DMS53 (cell line): ENCODE measurements around the gene ZNRF1.
"Not testable (repeated sequence)": the region's sequence is repeated elsewhere in the genome, so short reads cannot be mapped to it uniquely, and the experiment has no call there.

Experiments used
- DNase-seq: peaks from one replicate; lab custom pipeline; 2025; lab: John Stamatoyannopoulos, UW

The ZNRF1 gene

DNA sequence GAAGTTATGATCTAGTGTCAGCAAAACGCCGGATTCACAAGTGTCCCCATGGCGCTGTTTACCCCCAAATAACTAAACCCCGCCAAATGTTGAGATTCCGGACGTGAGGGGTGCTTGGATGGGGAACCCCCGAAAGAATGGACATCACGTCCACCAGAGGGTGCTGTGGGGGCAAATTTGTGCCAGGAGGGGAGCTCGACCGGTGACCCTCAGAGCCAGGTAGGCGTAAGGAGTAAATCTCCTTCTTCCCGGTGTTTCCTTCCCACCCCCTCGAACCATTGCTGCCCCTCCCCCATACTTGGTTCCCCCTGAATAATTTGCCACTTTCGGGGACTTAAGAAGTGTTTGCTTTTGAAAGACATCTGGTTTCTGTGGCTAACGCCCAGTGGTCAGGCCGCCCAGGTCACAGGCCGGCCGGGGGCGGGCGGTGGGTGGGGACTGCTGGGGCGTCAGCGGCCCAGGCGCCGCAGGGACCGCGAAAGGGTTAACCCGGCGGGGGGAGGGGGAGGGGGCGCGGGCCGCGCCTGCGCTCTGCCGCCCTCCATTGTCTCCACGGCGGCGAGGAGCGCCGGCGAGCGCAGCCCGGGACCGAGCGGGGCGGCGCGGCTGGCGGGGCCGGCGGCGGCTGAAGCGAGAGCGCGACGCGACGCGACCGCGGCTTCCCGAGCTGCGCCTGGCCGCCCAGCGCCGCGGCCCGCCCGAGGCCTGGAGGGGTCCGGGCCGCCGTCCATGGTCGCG lies at the start of gene ZNRF1:
Gene ZNRF1 (plus strand): TSS at position 544 of the 738 bp plus-strand sequence. CDS start 648 bp downstream, outside the sequence.
- peak; percentile 92 for DNase-seq

DNA sequence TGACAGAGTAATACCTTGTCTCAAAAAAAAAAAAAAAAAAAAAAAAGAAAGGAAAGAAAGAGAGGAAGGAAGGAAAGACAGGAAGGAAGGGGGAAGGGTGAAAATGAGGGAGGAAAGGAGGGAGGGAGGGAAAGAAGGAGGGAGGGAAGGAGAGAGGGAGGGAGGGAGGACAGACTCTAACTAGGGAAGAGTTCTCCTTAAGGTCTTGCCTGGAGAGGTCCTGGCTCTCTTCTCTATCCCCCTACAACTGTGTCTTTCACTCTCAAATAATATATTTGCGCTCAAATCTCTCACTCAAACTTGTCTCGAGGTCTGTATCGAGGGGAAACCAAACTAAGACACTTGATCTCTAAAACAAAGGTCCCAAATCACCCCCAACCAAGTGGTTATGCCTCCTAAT lies 49.5 kb upstream of the ZNRF1 start:
- no peak for DNase-seq

DNA sequence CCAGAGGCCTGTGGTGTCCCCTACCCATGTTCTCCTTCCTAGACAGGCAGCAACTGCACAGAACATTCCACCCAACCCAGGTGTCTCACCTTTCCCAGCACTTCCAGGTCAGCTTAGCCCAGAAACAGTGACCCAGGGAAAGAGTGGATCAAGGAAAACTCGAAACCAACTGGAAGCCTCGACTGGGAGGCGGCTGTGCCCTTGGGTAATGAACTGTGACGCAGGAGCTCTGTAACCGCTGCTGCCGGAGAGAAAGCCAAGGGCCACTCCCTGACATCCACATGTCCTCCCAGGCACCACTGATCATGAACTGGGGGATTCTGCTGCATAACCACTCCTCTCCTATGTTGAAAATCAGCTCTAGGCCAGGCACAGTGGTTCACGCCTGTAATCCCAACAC lies 48.3 kb upstream of the ZNRF1 start:
- DNase-seq: no peak

DNA sequence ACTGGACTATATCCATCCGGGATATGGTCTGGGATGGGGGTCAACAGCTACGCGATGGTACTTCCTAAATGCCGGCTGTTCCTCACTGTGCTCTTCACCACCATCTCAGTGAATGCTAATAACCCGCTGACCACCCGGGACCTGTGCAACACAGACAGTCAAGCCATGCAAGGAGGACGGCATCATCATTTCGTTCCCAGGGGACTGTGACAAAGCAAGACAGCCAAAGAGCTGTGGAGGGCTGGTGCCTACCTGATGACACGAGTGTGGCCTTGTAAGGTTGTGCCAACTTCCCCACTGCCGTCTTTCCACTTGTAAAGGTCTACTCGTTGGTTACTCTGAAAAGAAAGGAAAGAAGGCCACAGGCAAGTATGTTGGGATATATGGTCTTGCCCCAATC lies 47.6 kb upstream of the ZNRF1 start:
- no peak for DNase-seq

DNA sequence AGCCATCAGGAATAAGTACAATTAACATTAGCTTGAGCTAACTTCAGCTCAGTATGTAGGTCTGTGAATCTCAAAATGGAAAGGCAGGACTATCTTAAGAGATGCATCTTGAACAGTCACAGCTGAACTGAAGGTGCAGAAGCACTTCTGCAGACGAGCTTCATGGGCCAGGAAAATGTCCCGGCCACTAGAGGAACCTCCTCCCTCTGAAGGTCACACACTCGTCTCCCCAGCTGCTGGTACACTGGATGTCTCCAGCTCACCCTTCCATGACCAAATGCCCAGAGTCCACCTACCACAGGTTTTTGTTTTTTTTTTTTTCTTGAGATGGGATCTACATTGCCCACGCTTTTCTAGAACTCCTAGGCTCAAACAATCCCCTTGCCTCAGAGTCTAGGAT lies 47.1 kb upstream of the ZNRF1 start:
- no peak for DNase-seq

DNA sequence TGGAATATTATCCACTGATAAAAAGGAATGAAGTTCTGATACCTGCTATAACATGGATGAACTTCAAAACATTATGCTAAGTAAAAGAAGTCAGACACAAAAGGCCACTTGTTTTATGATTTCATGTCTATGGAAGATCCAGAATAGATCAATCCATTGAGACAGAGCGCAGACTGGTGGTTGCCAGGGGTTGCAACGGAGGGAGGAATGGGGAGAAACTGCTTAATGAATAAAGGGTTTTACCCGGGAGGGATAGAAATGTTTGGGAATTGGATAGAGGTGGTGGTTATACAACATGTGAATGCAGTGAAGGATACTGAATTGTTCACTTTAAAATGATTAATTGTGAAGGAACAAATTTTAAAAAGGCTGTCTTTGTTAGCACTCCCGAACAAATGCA lies 44.1 kb upstream of the ZNRF1 start:
- no peak for DNase-seq

DNA sequence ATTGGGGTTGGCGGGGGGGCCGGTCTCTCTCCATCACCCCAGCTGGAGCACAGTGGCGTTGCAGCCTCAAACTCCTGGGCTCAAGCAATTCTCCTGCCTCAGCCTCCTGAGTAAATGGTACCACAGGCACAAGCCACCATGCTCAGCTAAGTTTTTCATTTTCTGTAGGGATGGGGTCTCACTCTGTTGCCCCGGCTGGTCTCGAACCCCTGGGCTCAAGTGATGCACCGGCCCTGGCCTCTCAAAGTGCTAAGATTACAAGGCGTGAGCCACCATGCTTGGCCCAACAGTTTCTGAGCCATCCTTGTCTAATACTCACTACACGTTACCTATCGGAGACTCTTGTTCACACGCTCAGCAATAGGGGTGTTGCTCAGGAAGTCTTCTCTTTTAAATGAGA lies 25.5 kb upstream of the ZNRF1 start:
- no peak for DNase-seq

DNA sequence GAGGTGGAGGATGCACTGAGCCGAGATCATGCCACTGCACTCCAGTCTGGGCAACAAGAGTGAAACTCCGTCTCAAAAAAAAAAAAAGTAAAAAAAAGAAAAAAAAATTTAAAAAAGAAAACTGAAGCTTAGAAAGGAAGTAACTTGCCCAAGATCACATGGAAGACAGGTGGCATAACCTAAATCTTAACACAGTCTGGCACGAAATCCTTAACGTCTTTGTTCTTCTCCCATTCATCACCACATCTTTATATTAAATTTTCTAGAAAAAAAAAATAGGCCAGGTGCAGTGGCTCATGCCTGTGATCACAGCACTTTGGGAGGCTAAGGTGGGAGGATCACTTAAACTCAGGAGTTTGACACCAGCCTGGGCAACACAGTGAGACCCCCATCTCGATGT lies 23.2 kb upstream of the ZNRF1 start:
- no peak for DNase-seq

DNA sequence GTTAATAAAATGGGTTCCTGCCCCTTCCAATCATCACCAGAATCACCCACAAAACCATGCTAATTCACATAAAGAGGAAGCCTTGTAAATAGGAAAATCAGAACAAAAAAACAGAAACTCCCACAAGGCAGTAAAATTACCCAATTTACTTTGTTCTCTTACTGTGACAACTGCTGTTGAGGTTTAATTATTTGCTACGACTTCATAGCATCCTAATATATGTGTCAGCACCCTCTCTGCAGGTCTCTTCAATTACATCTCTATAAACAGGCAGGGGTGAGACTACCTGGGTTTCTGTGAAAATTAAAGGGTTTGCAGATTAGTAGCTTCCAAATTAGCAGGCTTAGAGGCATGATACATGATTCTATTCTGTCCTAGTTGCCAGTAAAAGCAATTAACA lies 16.6 kb upstream of the ZNRF1 start:
- DNase-seq: no peak

DNA sequence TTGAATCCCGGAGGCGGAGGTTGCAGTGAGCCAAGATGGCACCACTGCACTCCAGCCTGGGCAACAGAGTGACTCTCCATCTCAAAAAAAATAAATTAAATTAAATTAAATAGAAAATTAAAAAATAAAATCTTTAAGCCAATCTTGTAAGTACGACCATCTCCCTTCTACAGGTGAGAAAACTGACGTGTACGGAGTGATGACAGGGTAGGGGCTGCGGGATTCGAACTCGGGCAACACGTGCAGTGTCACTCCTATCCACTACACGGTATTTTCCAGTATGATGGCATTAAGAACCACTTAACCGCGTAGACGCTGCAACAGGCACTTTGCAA lies 14.7 kb upstream of the ZNRF1 start:
- DNase-seq: no peak

DNA sequence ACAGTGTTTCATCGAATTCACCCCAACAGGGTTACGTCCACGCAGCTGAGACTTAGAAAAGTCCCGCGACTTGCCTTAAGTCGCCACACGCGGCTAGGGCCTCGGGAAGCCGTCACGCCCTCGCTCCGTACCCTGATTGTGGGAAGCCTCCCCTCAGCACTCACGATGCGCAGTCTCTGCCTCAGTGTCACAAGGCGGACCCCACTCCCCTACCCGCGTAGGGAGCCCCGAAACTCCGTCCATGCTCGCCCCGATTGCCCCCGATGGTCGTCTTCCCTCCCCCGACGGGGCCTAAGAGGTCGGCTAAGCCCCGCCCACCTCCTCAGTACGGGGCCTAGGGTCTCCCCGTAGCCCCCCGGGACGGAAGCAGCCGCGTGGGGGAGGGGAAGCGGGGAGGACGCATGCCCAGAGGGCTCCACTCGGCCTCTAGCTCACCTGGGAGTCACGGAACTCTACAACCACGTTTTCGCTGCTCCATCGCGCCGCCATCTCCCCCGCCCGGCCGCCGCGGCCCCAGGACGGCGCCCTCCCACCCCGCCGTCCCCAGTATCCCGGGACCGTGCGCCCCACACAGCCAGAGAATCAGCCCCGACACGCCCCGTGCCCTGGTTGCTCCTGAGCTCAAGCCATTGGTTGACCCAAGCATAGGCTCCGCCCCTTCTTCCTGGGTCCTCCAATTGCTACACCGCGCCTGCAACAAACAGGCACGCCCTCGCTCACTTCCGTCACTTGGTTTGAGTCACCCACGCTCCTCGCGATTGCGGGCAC lies 14.1 kb upstream of the ZNRF1 start, which contains the start of gene WDR59:
Gene WDR59 (minus strand): TSS at position 595 of the 768 bp plus-strand sequence. CDS start 106 bp downstream, at position 489.
- peak; percentile 99 for DNase-seq

DNA sequence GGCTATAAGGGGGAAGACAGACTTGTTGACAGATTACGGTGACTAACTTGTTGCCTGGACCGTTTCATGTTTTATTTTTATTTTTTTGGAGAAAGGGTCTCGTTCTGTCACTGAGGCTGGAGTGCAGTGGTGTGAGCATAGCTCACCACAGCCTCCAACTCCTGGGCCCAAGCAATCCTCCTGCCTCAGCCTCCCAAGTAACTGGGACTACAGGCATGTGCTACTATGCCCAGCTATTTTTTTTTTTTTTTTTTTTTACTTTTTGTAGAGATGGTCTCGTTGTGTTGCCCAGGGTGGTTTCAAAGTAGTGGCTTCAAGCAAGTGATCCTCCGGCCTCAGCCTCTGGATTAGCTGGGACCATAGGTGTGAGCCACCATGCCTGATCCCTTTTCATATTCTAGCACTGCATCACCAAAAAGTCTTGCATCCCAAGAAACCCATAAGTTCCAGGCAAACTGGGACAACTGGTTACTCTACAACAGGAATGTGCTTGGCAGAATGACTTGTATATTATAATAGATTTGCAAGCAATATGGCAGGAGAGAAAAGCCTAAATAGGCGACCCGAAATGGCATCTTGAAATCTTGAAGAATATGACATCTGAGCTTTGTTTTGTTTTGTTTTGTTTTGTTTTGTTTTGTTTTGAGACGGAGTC lies 11.7 kb upstream of the ZNRF1 start:
- no peak for DNase-seq

DNA sequence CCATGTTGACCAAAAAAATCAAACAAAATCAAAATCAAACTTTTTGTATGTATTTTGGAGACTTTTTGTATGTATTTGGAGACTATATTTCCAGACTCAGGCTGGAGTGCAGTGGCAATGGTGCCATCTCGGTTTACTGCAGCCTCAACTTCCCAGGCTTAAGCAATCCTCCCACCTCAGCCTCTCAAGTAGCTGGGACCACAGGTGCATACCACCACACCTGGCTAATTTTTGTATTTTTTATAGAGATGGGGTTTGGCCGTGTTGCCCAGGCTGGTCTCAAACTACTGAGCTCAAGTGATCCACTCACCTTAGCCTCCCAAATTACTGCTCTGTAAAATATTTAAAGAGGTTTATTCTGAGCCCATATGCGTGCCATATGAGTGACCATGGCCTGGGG lies 9.0 kb upstream of the ZNRF1 start:
- DNase-seq: not testable (repeated sequence)

DNA sequence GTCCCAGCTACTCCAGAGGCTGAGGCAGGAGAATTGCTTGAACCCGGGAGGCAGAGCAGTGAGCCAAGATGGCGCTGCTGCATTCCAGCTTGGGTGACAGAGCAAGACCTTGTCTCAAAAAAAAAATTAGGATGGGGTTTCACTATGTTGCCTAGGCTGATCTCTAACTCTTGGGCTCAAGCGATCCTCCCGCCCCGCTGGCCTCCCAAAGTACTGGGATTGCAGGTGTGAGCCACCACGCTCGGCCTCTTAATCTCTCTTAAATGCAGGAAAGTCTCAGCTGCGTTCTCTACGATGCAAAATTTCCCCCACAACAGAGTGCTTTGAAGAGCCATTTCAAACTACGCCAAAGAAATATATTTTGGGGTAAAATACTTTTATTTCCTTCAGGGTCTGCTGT lies 8.0 kb upstream of the ZNRF1 start:
- DNase-seq: no peak

DNA sequence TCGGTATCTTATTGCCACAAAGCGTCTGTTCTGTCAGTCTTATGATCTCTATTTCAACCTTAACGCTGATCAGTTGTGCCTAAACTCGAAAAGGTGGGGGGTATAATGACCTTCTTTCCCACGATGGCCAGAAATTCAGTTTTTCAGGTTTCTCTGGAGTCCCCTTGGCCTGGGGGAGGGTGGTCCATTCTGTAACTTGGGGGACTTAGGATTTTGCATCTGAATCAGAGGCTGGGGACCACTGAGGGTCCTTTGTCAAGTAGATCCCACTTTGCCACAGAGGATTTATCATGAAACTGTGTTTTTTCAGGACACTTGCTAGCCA lies 7.6 kb upstream of the ZNRF1 start:
- DNase-seq: no peak

DNA sequence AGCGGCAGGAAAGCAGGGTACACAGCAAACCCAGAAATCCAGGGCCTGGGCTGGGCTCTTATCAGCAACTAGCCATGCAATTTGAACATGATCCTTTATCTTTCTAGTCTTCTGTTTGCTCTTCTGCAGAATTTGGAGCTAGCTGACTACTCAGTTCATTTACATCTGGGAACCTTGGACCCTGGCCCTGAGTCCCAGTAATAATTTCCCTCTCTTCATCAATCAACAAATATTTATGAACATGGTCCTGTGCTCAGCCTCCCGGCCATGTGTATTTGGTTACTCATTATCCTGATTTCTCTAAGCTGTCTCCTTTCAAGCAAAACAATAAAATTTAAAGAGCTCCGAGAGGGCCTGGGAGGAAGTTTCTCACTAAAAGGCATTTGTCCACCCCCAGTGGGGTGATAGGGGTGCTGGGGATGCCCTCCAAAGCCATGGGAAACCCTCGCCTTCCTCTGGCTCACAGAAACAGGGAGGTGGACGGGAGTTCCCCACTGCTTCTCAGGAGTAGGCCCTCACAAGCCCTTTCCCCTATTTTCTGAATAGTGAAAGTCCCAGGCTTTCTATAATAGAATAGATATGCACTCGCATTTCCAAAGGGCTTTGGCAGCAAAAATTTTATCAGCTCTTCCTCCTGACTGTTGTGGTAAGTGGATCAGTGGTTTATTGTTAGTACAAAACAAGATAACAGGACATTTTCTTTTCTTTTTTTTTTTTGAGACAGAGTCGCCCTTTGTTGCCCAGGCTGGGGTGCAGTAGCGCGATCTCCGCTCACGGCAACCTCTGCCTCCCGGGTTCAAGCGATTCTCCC lies 7.0 kb upstream of the ZNRF1 start:
- no peak for DNase-seq

DNA sequence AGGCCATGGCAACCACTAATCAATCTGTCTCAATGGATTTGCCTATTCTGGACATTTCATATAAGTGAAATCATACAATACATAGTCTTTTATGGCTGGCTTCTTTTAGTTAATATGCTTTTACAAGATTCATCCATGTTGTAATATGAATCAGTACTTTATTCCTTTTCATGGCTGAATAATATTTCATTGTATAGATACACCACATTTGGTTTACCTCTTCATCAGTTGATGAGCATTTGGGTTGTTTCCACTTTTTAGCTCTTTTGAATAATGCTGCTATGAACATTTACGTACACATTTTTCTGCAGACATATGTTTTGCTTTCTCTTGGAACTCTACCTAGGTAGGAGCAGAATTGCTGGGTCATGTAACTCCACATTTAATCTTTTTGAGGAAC lies 2.8 kb upstream of the ZNRF1 start:
- DNase-seq: no peak

DNA sequence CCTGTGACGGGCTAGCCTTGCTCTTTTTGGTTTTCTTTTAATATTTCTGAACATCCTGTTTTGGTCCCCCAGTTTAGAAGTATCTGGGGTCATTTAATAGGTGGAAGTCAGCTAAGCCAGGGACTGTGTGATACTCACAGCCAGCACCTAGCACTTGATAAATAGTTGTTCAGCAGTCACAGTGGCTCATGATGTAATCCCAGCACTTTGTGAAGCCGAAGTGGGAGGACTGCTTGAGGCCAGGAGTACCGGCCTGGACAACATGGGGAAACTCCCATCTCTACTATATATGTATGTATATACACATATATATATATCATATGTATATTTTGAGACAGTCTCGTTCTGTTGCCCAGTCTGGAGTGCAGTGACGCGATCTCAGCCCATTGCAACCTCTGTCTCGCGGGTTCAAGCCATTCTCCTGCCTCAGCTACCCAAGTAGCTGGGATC lies 1.8 kb upstream of the ZNRF1 start:
- DNase-seq: peak; percentile 62

DNA sequence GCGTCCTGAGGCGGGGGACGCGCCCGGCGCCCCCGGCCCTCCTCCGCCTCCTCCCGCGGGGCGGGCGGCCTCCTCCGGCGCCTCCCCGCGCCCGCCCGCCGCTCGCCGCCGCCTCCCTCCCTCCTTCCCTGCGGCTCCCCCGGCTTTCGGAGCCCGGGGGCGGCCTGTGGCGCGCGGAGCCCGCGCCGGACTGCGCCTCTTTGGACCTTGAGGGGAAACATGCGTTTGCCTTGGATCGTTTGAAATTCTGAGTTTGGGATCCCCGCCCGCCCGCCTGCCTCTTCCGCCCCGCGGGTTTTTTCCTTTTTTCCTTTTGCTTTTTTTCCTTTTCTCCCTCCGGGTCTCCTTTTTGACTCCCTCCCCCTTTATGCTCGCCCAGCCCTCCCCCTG lies 390 bp downstream of the ZNRF1 start:
- DNase-seq: peak; percentile 65

DNA sequence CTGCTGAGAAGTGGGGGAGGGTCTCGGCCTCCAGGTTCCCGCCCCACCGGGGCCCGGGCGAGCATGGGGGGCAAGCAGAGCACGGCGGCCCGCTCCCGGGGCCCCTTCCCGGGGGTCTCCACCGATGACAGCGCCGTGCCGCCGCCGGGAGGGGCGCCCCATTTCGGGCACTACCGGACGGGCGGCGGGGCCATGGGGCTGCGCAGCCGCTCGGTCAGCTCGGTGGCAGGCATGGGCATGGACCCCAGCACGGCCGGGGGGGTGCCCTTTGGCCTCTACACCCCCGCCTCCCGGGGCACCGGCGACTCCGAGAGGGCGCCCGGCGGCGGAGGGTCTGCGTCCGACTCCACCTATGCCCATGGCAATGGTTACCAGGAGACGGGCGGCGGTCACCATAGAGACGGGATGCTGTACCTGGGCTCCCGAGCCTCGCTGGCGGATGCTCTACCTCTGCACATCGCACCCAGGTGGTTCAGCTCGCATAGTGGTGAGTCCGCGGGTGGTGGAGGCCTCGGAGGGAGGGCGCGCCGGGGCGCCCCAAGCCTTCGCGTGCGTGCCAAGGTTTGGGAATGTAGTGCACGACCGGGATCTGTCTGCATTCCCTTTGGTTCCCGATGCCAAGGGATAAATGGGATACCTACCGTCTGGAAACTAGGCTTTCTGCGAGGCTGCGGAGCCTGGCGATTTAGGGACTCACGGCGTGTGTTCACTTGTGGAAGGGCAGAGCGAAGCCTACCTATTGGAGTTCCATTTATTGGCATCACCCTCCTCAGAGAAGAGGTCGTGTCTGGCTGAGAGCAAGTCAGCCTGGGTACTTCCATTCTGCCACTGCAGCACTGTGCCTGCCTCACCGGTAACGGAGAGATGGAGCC lies 1.0 kb downstream of the ZNRF1 start:
- peak; percentile 80 for DNase-seq

DNA sequence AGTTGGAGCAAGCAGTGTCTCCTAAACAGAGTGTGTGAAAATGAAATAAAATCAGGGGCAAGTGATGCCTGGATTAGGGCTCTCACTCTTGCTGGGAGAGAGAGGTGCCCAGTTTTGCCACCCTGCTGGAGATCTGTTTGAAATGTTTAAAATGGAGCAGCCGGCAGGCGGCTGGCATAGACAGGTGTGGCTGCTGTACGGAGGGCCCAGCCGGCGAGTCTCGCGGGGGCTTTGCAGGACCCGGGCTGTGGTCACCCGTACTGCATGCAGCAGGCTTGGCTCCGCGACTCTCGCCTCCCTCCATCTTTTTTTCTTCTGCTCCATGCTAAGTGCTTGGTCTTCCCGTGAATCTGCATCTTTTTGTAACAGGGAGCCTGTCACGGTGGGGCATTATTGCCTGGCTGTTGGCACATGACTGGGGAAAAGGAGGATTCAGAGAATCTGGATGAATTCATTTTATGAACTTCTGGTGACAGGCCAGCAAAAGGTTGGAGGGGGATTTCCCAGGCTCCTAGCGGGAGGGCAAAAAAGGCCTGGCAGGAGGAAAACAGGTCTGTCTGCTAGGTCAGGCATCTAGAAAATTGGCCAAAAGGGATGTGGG lies 1.8 kb downstream of the ZNRF1 start:
- DNase-seq: peak; percentile 38
